GM18502 (cell line): ENCODE measurements around the gene BMPR1B.

ENCODE experiments used
- ATAC-seq: cut with Tn5 transposase; IDR thresholded peaks from one replicate; pipeline ENCODE4 v1.9.1; 2021; ENCODE audit warnings: mild to moderate bottlenecking; ENCODE audit not compliant: unreplicated experiment, poor library complexity

Gene BMPR1B

DNA sequence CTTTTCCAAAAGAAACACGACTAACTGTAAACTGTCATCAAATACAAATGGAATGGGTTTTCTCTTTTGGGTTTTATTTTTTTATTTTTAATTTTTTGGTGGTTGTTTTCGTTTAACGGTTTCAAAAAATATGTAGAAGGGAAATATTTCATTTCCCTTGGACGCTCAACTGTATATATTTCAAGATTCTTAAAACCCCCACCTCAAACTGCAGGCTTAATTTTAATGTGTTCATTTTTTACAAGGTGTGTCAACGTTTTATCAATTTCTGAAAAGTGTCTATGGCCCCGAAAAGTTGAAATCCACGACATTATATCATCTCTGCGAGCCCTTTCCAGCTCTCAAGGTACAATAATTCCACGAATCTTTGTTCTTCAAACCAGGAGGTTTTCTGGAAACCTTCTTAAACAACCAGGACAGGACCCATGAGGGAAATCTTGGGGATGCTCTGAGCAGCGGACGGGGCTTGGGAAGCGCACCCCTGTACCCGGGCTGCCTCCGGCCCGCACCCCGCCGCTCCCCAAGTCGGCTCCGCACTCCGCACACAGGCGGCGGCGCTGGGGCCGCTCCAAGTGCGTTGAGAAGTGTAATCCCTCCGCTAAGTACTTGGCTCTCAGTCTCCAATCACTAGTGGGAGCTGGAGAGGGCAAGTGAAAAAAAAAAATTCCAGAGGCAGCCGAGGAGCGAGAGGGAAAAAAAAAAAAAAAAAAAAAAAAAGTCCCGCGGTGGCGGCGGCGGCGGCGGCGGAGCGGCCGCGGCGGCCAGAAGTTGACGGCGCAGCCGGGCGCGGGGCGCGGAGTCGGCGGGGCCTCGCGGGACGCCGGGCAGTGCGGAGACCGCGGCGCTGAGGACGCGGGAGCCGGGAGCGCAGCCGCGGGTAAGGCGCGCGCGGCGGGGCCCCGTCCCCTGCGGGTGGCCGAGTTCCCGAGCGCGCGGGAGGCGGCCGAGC lies at the start of gene BMPR1B:
Gene BMPR1B, plus strand, starts transcription at position 764 of the 949 bp plus-strand sequence. CDS start 346,470 bp downstream, outside the sequence.
- ATAC-seq = peak; percentile 51

DNA sequence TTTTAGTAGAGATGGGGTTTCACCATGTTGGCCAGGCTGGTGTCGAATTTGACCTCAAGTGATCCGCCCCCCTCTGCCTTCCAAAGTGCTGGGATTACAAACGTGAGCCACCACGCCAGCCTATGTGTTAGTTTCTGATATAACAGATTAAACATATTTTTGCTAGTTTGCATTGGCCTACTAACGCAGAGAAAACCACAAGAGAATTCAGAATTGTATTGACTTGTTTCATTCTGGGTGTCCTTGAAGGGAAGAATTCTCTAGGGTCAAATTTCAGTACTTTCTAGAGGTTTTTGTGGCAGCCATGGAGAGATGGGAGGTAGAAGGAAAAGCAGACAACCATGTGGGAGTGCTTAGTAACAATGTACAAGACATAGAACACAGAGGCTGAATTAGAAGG lies 46.1 kb upstream of the BMPR1B start:
- no peak for ATAC-seq

GRCh38 chr4:94714365-94715160 lies 43.2 kb upstream of the BMPR1B start:
- no peak for ATAC-seq

GRCh38 chr4:94715726-94716125 lies 42.0 kb upstream of the BMPR1B start:
- ATAC-seq = no peak

DNA sequence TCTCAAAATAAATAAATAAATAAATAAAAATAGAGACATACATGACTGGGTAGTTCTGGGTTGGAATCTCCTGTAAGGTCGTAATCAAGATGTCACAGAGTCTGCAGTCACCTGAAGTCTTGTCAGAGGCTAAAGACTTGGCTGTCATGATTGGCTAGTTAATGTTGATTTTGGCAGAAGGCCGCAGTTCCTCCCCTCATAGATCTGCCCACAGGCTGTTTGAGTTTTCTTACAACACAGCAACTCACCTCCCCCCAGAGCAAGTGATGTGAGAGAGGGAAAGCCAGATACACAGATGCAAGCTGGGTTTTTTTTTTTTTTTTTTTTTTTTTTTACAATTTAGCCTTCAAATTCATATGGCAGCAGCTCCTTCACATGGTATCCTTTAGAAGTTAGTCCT lies 36.4 kb upstream of the BMPR1B start:
- no peak for ATAC-seq

GRCh38 chr4:94722270-94722669 lies 35.5 kb upstream of the BMPR1B start:
- no peak for ATAC-seq

- ATAC-seq = no peak
Measured at GRCh38 chr4:94722748-94723147, 35.0 kb upstream of the BMPR1B start.

- no peak for ATAC-seq
Measured at GRCh38 chr4:94724016-94724790, 33.6 kb upstream of the BMPR1B start.

DNA sequence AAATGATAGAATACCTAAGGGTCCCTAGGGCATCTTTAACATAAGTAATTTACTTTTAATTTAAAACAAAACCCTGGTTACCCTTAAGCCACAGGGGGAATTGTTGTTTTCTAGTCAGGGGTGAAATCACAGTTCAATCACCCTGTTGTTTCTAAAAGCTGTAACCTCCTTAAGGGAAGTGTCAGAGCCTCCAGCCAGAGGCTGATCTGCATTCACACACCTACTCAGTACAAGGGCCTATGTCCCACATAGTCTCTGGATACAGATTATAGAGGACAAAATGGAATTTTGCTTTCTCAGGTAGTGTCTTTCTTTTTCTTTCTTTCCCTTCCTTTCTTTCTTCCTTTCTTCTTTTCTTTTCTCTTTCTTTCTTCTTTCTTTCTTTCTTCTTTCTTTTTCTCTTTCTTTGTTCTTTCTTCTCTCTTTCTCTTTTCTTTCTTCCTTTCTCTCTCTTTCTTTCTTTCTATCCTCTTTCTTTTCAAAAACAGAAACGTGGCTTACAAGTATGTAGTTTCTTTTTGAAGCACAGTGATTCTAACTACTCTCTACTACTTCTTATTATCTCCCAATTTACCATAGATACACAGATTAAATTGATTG lies 31.1 kb upstream of the BMPR1B start:
- no peak for ATAC-seq

GRCh38 chr4:94728056-94728766 lies 29.5 kb upstream of the BMPR1B start:
- no peak for ATAC-seq

DNA sequence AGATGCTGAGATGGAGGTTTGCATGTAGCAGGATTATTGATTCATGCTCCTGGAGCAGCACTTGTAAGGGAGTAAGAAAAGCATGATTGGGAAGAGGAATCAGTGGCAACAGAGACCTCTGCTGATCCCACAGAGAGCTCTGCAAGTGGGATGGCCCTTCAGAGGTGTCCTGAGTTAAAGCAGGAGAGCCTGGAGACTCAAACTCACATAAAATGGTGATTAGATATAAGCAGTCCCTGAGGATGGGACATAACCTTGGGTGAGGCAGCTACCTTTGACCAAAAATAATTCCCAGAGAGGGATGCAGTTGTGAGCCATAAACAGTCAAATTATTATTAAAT lies 25.4 kb upstream of the BMPR1B start:
- ATAC-seq = no peak

- ATAC-seq = no peak
Measured at GRCh38 chr4:94739741-94740140, 18.0 kb upstream of the BMPR1B start.

- ATAC-seq = no peak
Measured at GRCh38 chr4:94741304-94741703, 16.5 kb upstream of the BMPR1B start.

DNA sequence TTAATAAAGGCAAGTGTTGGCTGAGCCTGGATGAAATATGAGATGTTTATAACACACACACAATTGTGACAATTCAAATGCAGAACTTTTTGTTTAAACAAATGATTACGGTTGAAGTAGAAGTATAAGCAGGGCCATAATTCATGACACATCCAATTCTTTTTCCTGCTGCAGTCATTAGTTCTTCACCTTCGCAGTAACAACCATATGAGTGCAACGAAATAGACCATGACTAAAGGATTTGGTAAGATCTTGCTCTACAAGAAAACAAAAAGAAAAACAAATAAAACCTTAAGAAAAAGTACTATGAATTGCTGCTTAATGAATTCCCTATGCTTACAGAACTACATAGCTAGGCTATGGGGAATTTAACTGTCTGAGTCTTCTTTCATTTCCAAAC lies 13.9 kb upstream of the BMPR1B start:
- no peak for ATAC-seq

- no peak for ATAC-seq
Measured at GRCh38 chr4:94744850-94745249, 12.9 kb upstream of the BMPR1B start.

GRCh38 chr4:94746746-94747145 lies 11.0 kb upstream of the BMPR1B start:
- ATAC-seq = no peak

- ATAC-seq = peak; percentile 33
Measured at GRCh38 chr4:94758141-94758699, 465 bp downstream of the BMPR1B start.

DNA sequence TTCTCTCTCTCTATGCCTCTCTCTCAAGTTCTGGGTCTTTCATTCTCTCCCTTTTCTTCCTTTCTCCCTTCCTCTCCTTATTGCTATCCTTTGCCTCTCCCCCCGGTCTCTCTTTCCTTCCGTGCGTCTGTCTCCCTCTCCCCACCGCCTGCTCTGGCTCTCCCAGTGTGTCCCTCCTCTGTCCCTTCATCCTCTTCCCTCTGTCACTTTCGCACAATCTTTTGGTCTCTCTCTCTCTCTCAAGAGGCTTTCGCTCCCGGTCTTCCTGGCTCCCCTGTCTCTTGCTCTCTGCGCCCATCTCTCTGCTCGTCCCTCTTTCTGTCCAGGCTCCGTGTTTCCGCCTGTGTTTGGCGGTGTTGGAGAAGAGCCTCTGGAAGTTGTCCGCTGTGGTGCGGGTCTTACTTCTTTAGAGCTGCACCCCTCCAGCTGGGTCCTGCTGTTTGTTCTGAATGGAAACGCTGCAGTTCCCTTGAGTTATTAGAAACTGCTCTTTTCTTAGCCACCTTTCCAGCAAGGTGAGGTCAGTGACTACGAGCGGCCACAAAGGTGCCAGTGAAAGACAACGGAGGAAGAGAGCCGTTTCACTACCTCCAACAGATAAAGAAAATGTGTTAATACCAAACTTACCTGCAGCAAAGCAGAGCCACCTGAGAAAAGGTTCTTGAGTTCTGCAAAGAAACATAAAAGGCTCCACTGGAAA lies 1.1 kb downstream of the BMPR1B start:
- no peak for ATAC-seq

DNA sequence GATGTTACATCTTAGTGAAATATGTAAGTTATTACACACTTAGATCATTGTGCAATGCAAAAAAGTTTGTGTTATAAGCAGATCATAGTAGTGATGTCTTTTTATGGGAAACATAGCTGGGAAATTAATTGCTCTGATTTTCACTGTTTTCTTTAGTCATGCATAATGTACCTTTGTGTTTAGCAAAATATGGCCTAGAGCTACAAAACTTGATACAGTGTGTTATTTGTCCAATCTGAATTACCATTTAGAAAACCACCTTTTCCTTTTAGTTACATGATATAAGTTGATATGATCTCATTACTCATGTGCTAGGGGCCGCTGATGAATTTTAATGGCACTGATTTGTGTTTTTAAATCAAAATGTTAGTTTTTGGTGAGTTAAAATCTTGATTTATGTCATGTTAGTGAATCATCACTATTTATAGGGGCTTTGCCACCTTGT lies 2.0 kb downstream of the BMPR1B start:
- ATAC-seq = no peak
